K562 (cell line): ENCODE measurements around the gene BTNL8. TPM values are rescaled to one million over a fixed set of nuclear protein-coding genes. Genes with fewer than 3 reads are reported as not detected.

Experiments used
- ATAC-seq: fragments of 200-7000 bp; cut with Tn5 transposase; 3 replicates; pipeline ENCODE4 v1.9.1; 2020; ENCODE audit warnings: moderate library complexity
- BruUV-seq: library from RNA; stranded (reverse); fragments of 400-500 nt; replicated peaks from 2 replicates; lab custom pipeline; 2021; lab: Mats Ljungman, UMichigan
- CTCF ChIA-PET: fragments of 300-600 bp; formaldehyde crosslinking; extraction: SDS; loops from one replicate; lab custom pipeline; 2021; ENCODE audit warnings: low intra/inter-chr PET ratio; lab: Yijun Ruan, JAX
- POLR2A ChIA-PET: fragments of 300-600, 350-650 bp; sonication (Branson Sonifier 250); formaldehyde crosslinking; extraction: SDS; loops from one replicate; lab custom pipeline; 2021; ENCODE audit warnings: antibody characterized with exemption, inconsistent platforms; lab: Yijun Ruan, JAX
- DNase-seq, 4 experiments: peaks; one replicate each; pipeline versions ENCODE4 v3.0.0 to v3.0.0-alpha.2; 2011 to 2018; ENCODE audit warnings: low spot score in 3 of 4, mixed read lengths in 3 of 4; ENCODE audit errors: extremely low read depth in 1 of 4
- FAIRE-seq: peaks from 2 replicates; lab custom pipeline; 2011; peaks lifted over from hg19 to GRCh38; lab: Jason Lieb, UNC
- H2AFZ ChIP-seq: 2 replicates; pipeline ENCODE4 v1.6.0; 2011; ENCODE audit warnings: low read depth, low read length, control low read depth, inconsistent platforms
- H3K27ac ChIP-seq: fragments of 200-600 bp; 3 replicates; pipeline ENCODE4 v1.8.0; 2011; ENCODE audit warnings: low read depth, mild to moderate bottlenecking, control low read depth, inconsistent platforms, low read length, moderate library complexity, mixed read lengths; ENCODE audit errors: extremely low read depth
- H3K27me3 ChIP-seq, 2 experiments: fragments of 300-600 bp in 1 of 2; 2 replicates in 1 of 2; 3 replicates in 1 of 2; pipeline versions ENCODE4 v1.6.0 to v1.8.0; 2011; ENCODE audit warnings: inconsistent platforms in 2 of 2, low read length in 2 of 2, mild to moderate bottlenecking in 1 of 2, mixed read lengths in 1 of 2, moderate library complexity in 1 of 2; ENCODE audit not compliant: control insufficient read depth in 2 of 2, insufficient read depth in 2 of 2
- H3K36me3 ChIP-seq: fragments of 300-600 bp; 3 replicates; pipeline ENCODE4 v1.8.0; 2011; ENCODE audit warnings: mild to moderate bottlenecking, low read length, inconsistent platforms; ENCODE audit not compliant: control insufficient read depth, insufficient read depth
- H3K4me1 ChIP-seq, 2 experiments: fragments of 200-600 bp in 1 of 2; replicated peaks in 1 of 2; 2 replicates in 1 of 2; 3 replicates in 1 of 2; pipeline versions ENCODE4 v1.5.1 to v1.8.0; 2011; ENCODE audit warnings: inconsistent platforms in 2 of 2, low read length in 2 of 2, mild to moderate bottlenecking in 1 of 2, mixed read lengths in 1 of 2, moderate library complexity in 1 of 2; ENCODE audit not compliant: control insufficient read depth in 2 of 2, insufficient read depth in 2 of 2
- H3K4me2 ChIP-seq: 2 replicates; pipeline ENCODE4 v1.6.1; 2011; ENCODE audit warnings: low read length, control low read depth, inconsistent platforms, mixed read lengths; ENCODE audit not compliant: insufficient read depth
- H3K4me3 ChIP-seq: fragments of 200-600 bp; sonication (generic), shearing (Covaris generic); 2 replicates; pipeline ENCODE4 v1.5.1; 2016; ENCODE audit warnings: control low read depth, inconsistent platforms
- H3K79me2 ChIP-seq: fragments of 200-600 bp; 3 replicates; pipeline ENCODE4 v1.8.0; 2011; ENCODE audit warnings: low read length, inconsistent platforms; ENCODE audit not compliant: control insufficient read depth, insufficient read depth
- H3K9ac ChIP-seq, 2 experiments: 2 replicates each; pipeline versions ENCODE4 v1.6.0 to v1.6.1; 2011; ENCODE audit warnings: low read depth in 2 of 2, low read length in 2 of 2, control low read depth in 1 of 2, inconsistent platforms in 1 of 2, mild to moderate bottlenecking in 1 of 2, mixed read lengths in 1 of 2; ENCODE audit not compliant: insufficient read depth in 1 of 2
- H3K9me1 ChIP-seq: one replicate; pipeline ENCODE4 v1.6.0; 2011; ENCODE audit warnings: inconsistent platforms, mild to moderate bottlenecking, low read length, moderate library complexity; ENCODE audit not compliant: control insufficient read depth, insufficient read depth
- H3K9me3 ChIP-seq: replicated peaks from 2 replicates; pipeline ENCODE4 v1.5.1; 2011; ENCODE audit warnings: low read depth, low read length, inconsistent platforms; ENCODE audit not compliant: control insufficient read depth, insufficient read depth
- H4K20me1 ChIP-seq: replicated peaks from 2 replicates; pipeline ENCODE4 v1.6.1; 2011; ENCODE audit warnings: low read length, inconsistent platforms, mixed read lengths; ENCODE audit not compliant: control insufficient read depth, insufficient read depth
- ETS2 ChIP-seq: IDR thresholded peaks from 2 replicates; pipeline ENCODE4 v1.6.1; 2016; ENCODE audit warnings: borderline replicate concordance, missing genetic modification characterization, mild to moderate bottlenecking, moderate library complexity, missing compliant biosample characterization; ENCODE audit not compliant: poor library complexity, severe bottlenecking
- FIP1L1 ChIP-seq: fragments of 200-400 bp; formaldehyde crosslinking; IDR thresholded peaks from 2 replicates; pipeline ENCODE4 v1.6.1; 2018; ENCODE audit warnings: mild to moderate bottlenecking, low read depth, low read length; ENCODE audit not compliant: poor library complexity, severe bottlenecking
- FOXM1 ChIP-seq, 2 experiments: fragments of 450-650 bp in 1 of 2; sonication (generic) in 1 of 2; formaldehyde crosslinking in 1 of 2; IDR thresholded peaks; 2 replicates each; pipeline versions ENCODE4 v1.6.1 to v1.9.0; 2017 to 2022; ENCODE audit warnings: low read depth in 2 of 2, mild to moderate bottlenecking in 2 of 2, missing genetic modification reagents in 1 of 2, moderate library complexity in 1 of 2
- MIER1 ChIP-seq: fragments of 450-650 bp; IDR thresholded peaks from 2 replicates; pipeline ENCODE4 v1.6.1; 2016; ENCODE audit warnings: antibody characterized with exemption, mild to moderate bottlenecking, low read depth
- NFATC3 ChIP-seq: fragments of 450-650 bp; IDR thresholded peaks from 2 replicates; pipeline ENCODE4 v1.6.1; 2017; ENCODE audit warnings: mild to moderate bottlenecking
- NFE2L1 ChIP-seq: fragments of 450-650 bp; IDR thresholded peaks from 2 replicates; pipeline ENCODE4 v1.6.1; 2016; ENCODE audit warnings: missing genetic modification characterization, low read depth, mild to moderate bottlenecking, missing compliant biosample characterization, moderate library complexity, borderline replicate concordance
- NR2F6 ChIP-seq: fragments of 450-650 bp; formaldehyde crosslinking; IDR thresholded peaks from 2 replicates; pipeline ENCODE4 v1.4.0; 2020; ENCODE audit warnings: mild to moderate bottlenecking
- RBBP5 ChIP-seq: fragments of 200-600 bp; sonication (generic); IDR thresholded peaks from 2 replicates; pipeline ENCODE4 v1.6.1; 2012; ENCODE audit warnings: borderline replicate concordance, mild to moderate bottlenecking, low read length, control low read depth, inconsistent platforms; ENCODE audit not compliant: insufficient read depth, poor library complexity, severe bottlenecking
- SAFB ChIP-seq: fragments of 200-400 bp; formaldehyde crosslinking; IDR thresholded peaks from 2 replicates; pipeline ENCODE4 v1.6.1; 2017; ENCODE audit warnings: low read depth, low read length, borderline replicate concordance
- SIN3B ChIP-seq: fragments of 450-650 bp; IDR thresholded peaks from 2 replicates; pipeline ENCODE4 v1.6.1; 2017; ENCODE audit warnings: low read depth, mild to moderate bottlenecking, moderate library complexity
- SIRT6 ChIP-seq: IDR thresholded peaks from one replicate; pipeline ENCODE4 v1.6.1; 2012; ENCODE audit warnings: low read depth, mild to moderate bottlenecking, control low read depth, inconsistent platforms, low read length, moderate library complexity
- SMARCC2 ChIP-seq: fragments of 450-650 bp; IDR thresholded peaks from 2 replicates; pipeline ENCODE4 v1.6.1; 2017; ENCODE audit warnings: antibody characterized with exemption, moderate library complexity, mild to moderate bottlenecking, low read depth
- SMARCE1 ChIP-seq: fragments of 450-650 bp; IDR thresholded peaks from 2 replicates; pipeline ENCODE4 v1.7.1; 2016; ENCODE audit warnings: mild to moderate bottlenecking
- ZFPM2 ChIP-seq: fragments of 250-450 bp; sonication (Bioruptor Pico); IDR thresholded peaks from 2 replicates; pipeline ENCODE4 v1.5.1; 2022; ENCODE audit warnings: mild to moderate bottlenecking
- ZNF408 ChIP-seq: fragments of 250-450 bp; sonication (Bioruptor Pico); IDR thresholded peaks from 2 replicates; pipeline ENCODE4 v1.4.0; 2020; ENCODE audit warnings: low read depth, mild to moderate bottlenecking, moderate library complexity
- ZNF431 ChIP-seq: sonication (generic); formaldehyde crosslinking; IDR thresholded peaks from 2 replicates; pipeline ENCODE4 v1.8.0; 2022; ENCODE audit warnings: mild to moderate bottlenecking, missing genetic modification reagents
- ZNF696 ChIP-seq: fragments of 250-450 bp; sonication (Bioruptor Pico); conservative IDR thresholded peaks from 2 replicates; pipeline ENCODE4 v1.4.0; 2020; ENCODE audit warnings: mild to moderate bottlenecking, moderate library complexity
- ZNF717 ChIP-seq: fragments of 250-450 bp; sonication (Bioruptor Pico); IDR thresholded peaks from 2 replicates; pipeline ENCODE4 v1.5.0; 2021
- WGBS: fragments of 100-300 bp; shearing (Covaris generic); methylation state at CpG from one replicate; pipeline ENCODE4 v1.1.6; 2016; ENCODE audit warnings: low coverage, mixed read lengths; ENCODE audit not compliant: insufficient coverage; ENCODE audit errors: missing lambda C conversion rate; 5-methylcytosine and 5-hydroxymethylcytosine counted together
- in situ Hi-C: fragments of 300-500 bp; cut with MboI; formaldehyde crosslinking; loops from 4 replicates; pipeline ENCODE4 v1.15.0; 2018; ENCODE audit warnings: inconsistent platforms, mixed read lengths
- intact Hi-C: fragments of 100-400 bp; cut with micrococcal nuclease; formaldehyde crosslinking; loops from 2 replicates; pipeline ENCODE4 v1.14.2; 2022
- polyA plus RNA-seq, 8 experiments: library from polyadenylated mRNA; depleted of rRNA in 4 of 8; stranded (reverse) in 5 of 8; unstranded in 3 of 8; fragments of >200 nt; fragmentation: Nextera tagmentation in 2 of 8; fragmentation: Illumina TruSeq in 1 of 8; extraction: Ambion mirVana in 2 of 8; extraction: Trizol in 1 of 8; gene quantifications; 2 replicates each; pipeline versions ENCODE4 v1.2.1 to v1.2.3, GENCODE V29; 2011 to 2014; ENCODE audit warnings: inconsistent platforms in 1 of 8, missing spikeins in 1 of 8
- total RNA-seq, 7 experiments: library from RNA; depleted of rRNA in 6 of 7; stranded (reverse); fragments of >200 nt in 6 of 7; fragmentation: Illumina TruSeq in 2 of 7; extraction: Trizol in 2 of 7; gene quantifications; 2 replicates each; pipeline versions ENCODE4 v1.2.1 to v1.2.3, GENCODE V29; 2011 to 2021; ENCODE audit warnings: low replicate concordance in 1 of 7
- TF ChIP-seq, protein P1 (sequence below), 3 experiments: fragments of 200-800 bp in 1 of 3; sonication (Bioruptor generic) in 1 of 3; sonication (generic) in 1 of 3; formaldehyde crosslinking in 1 of 3; IDR thresholded peaks; 2 replicates each; pipeline versions ENCODE4 v1.6.1 to v1.8.0; 2016 to 2022; ENCODE audit warnings: mild to moderate bottlenecking in 2 of 3, missing compliant biosample characterization in 2 of 3, missing genetic modification characterization in 2 of 3, missing genetic modification reagents in 1 of 3

Gene BTNL8
- total and polyA plus RNA-seq, 9 of the 15 experiments (the other 6 are each of a cell fraction or from before 2014, with no cell fraction given) = 0.04 to 0.18 (median 0.07) TPM; not detected in 6

DNA sequence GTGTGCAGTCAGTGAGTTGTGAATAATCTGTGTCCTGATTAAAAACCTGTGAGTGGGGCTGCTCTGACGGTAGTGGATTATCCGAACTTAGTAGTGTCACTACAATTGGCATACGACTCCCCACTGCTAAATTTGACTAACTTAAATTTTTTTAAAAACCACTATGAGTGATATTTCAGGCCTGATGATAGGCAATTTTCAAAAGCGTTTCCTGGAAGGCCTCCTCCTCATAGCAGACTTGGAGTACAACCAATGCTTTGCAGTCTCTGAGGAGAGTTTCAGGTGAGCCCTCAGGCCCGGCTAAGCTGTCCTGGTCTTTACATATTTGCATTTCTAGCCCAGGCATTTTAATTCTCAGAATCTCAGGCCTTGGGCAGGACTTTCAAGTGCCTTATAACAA is 10.8 kb downstream of the BTNL8 start:
- 21% methylated on average over 5 of the region's 5 CpGs for WGBS
- no peak overlapping the region for H3K4me2 ChIP-seq
- H3K9me3 ChIP-seq = peaks cover 3% of the 10 kb centered on the region
- BruUV-seq = no TSS peak
- H4K20me1 ChIP-seq = no peaks in the 10 kb centered on the region
- intact Hi-C loops = no loop called here
- no peaks in the 10 kb centered on the region for H3K9me1 ChIP-seq
- TF ChIP-seq NFE2L1 (tag) (no peak), ZNF408 (no peak), ZFPM2 (no peak), ZNF431 (CRISPR knock-in tag) (no peak), SIRT6 (no peak), SMARCE1 (no peak), ZNF717 (no peak), NR2F6 (CRISPR knock-in tag) (no peak), ETS2 (tag) (no peak), FOXM1 (IDR thresholded peaks at IDR 0.05; ENCODE audit: low read depth) (no peak), FOXM1 (CRISPR knock-in tag; IDR thresholded peaks at IDR 0.05; ENCODE audit: low read depth) (no peak), FIP1L1 (no peak), RBBP5 (no peak), MIER1 (no peak), SAFB (no peak), NFATC3 (no peak), SMARCC2 (no peak), ZNF696 (CRISPR knock-in tag) (no peak), SIN3B (no peak)
- TF ChIP-seq, protein P1, sequence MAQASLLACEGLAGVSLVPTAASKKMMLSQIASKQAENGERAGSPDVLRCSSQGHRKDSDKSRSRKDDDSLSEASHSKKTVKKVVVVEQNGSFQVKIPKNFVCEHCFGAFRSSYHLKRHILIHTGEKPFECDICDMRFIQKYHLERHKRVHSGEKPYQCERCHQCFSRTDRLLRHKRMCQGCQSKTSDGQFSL (CRISPR knock-in tag; IDR thresholded peaks at IDR 0.05) = no peak
- TF ChIP-seq, protein P1 (tag; IDR thresholded peaks at IDR 0.05) = no peak
- FAIRE-seq = no peak
- CTCF ChIA-PET = no interaction called here
- POLR2A ChIA-PET = interaction anchor here (1.1 kb wide), 1 partner anchor 33 kb away, joined by 3 read pairs; no protein-coding TSS in a partner anchor
- no peaks in the 10 kb centered on the region for H3K27me3 ChIP-seq
- in situ Hi-C loops = no loop called here
- H3K79me2 ChIP-seq = no peaks in the 10 kb centered on the region
- peak overlapping the region; percentile 23; the same call in 1 of the 3 replicates for H3K27ac ChIP-seq
- no peak for ATAC-seq
- no peak overlapping the region for H3K4me3 ChIP-seq
- peaks cover 0 to 9% of the 10 kb centered on the region in 2 experiments; a peak in 4 of 5 replicates for H3K4me1 ChIP-seq
- H3K36me3 ChIP-seq = no peaks in the 10 kb centered on the region
- no peak overlapping the region for H2AFZ ChIP-seq
- no peak overlapping the region for H3K9ac ChIP-seq
- peak in 1 of 4 experiments; percentile 3 for DNase-seq
